Fibroblast of peridontal ligament (primary cell): Measurements from ENCODE around the gene NFKBIA.
"Not testable (repeated sequence)": the region's sequence is repeated elsewhere in the genome, so short reads cannot be mapped to it uniquely, and the experiment has no call there.

Experiments
- DNase-seq: peaks from one replicate; pipeline ENCODE4 v3.0.0-alpha.2; 2010; ENCODE audit errors: extremely low read depth

Gene NFKBIA

GRCh38 chr14:35408026-35408425 is 3.5 kb upstream of the NFKBIA start:
- no peak for DNase-seq

- DNase-seq, result peak; percentile 86
Measured at GRCh38 chr14:35407306-35407630, 2.7 kb upstream of the NFKBIA start.

GRCh38 chr14:35406506-35407305 is 2.2 kb upstream of the NFKBIA start:
- peak; percentile 87 for DNase-seq

GRCh38 chr14:35406090-35406489 is 1.5 kb upstream of the NFKBIA start:
- DNase-seq, result no peak

GRCh38 chr14:35405304-35405996 is 901 bp upstream of the NFKBIA start:
- DNase-seq, result no peak

- DNase-seq, result peak; percentile 91
Measured at GRCh38 chr14:35403603-35404448, 723 bp downstream of the NFKBIA start.

GRCh38 chr14:35403114-35403602 is 1.4 kb downstream of the NFKBIA start:
- DNase-seq, result peak; percentile 26

GRCh38 chr14:35402323-35403113 is 2.0 kb downstream of the NFKBIA start:
- no peak for DNase-seq

GRCh38 chr14:35401422-35402265 is 2.9 kb downstream of the NFKBIA start:
- no peak for DNase-seq

- DNase-seq, result no peak
Measured at GRCh38 chr14:35400648-35401421, 3.7 kb downstream of the NFKBIA start.

GRCh38 chr14:35399083-35399937 is 5.2 kb downstream of the NFKBIA start:
- no peak for DNase-seq

- DNase-seq, result peak; percentile 64
Measured at GRCh38 chr14:35398071-35398584, 6.4 kb downstream of the NFKBIA start.

- DNase-seq, result not testable (repeated sequence)
Measured at GRCh38 chr14:35396610-35397009, 7.9 kb downstream of the NFKBIA start.

- no peak for DNase-seq
Measured at GRCh38 chr14:35395283-35395682, 9.3 kb downstream of the NFKBIA start.

- DNase-seq, result no peak
Measured at GRCh38 chr14:35394326-35395013, 10.1 kb downstream of the NFKBIA start.

GRCh38 chr14:35393826-35394225 is 10.7 kb downstream of the NFKBIA start:
- DNase-seq, result no peak

GRCh38 chr14:35392103-35392502 is 12.4 kb downstream of the NFKBIA start:
- DNase-seq, result no peak

- no peak for DNase-seq
Measured at GRCh38 chr14:35391388-35391710, 13.2 kb downstream of the NFKBIA start.
